ENCODE data around the gene RNGTT.

RNGTT gene

GRCh38 chr6:88574651-88575050 lies 388.8 kb downstream of the RNGTT start:
- Histone ChIP-seq H4K20me1 (ENCODE audit: insufficient read depth, low read length, poor library complexity, severe bottlenecking) (no peaks in the 10 kb centered on the region), H3K9me2 (replicated peaks; ENCODE audit: low read depth, low read length) (no peaks in the 10 kb centered on the region), H3F3A (ENCODE audit: low read depth) (no peaks in the 10 kb centered on the region), H3K79me2 (ENCODE audit: insufficient read depth, low read length) (no peaks in the 10 kb centered on the region), H3K36me3 (ENCODE audit: insufficient read depth, low read length) (no peaks in the 10 kb centered on the region), H3K27me3 (ENCODE audit: insufficient read depth, low read length, poor library complexity, severe bottlenecking) (no peaks in the 10 kb centered on the region), H2AFZ (ENCODE audit: low read length) (no peak overlapping the region), H3K9ac (ENCODE audit: low read depth, low read length, poor library complexity, severe bottlenecking) (no peak overlapping the region), H3K4me1 (ENCODE audit: insufficient read depth, low read length, poor library complexity, severe bottlenecking) (no peaks in the 10 kb centered on the region), H3K9me3 (ENCODE audit: insufficient read depth, low read depth, low read length) (no peaks in the 10 kb centered on the region), H3K4me3 (ENCODE audit: low read length, poor library complexity, severe bottlenecking) (no peak overlapping the region), H3K4me2 (ENCODE audit: low read depth, low read length, poor library complexity, severe bottlenecking) (no peak overlapping the region)
- TF ChIP-seq EZH2phosphoT487 (IDR thresholded peaks at IDR 0.05; ENCODE audit: borderline replicate concordance), result no peak
- no peak for TF ChIP-seq CTCF (conservative IDR thresholded peaks at IDR 0.05; ENCODE audit: low read length)

- no peaks in the 10 kb centered on the region for H3K4me1 ChIP-seq (ENCODE audit: insufficient read depth, low read length, poor library complexity, severe bottlenecking)
- no peak for TF ChIP-seq CTCF (conservative IDR thresholded peaks at IDR 0.05; ENCODE audit: low read length)
- TF ChIP-seq EZH2phosphoT487 (IDR thresholded peaks at IDR 0.05; ENCODE audit: borderline replicate concordance), result no peak
- no peaks in the 10 kb centered on the region for H3K36me3 ChIP-seq (ENCODE audit: insufficient read depth, low read length)
- no peaks in the 10 kb centered on the region for H3K9me3 ChIP-seq (ENCODE audit: insufficient read depth, low read depth, low read length)
- H3F3A ChIP-seq (ENCODE audit: low read depth), result no peaks in the 10 kb centered on the region
- no peaks in the 10 kb centered on the region for H3K9me2 ChIP-seq (replicated peaks; ENCODE audit: low read depth, low read length)
- no peak overlapping the region for H3K9ac ChIP-seq (ENCODE audit: low read depth, low read length, poor library complexity, severe bottlenecking)
- H3K4me2 ChIP-seq (ENCODE audit: low read depth, low read length, poor library complexity, severe bottlenecking), result no peak overlapping the region
- no peaks in the 10 kb centered on the region for H4K20me1 ChIP-seq (ENCODE audit: insufficient read depth, low read length, poor library complexity, severe bottlenecking)
- H3K79me2 ChIP-seq (ENCODE audit: insufficient read depth, low read length), result no peaks in the 10 kb centered on the region
- no peaks in the 10 kb centered on the region for H3K27me3 ChIP-seq (ENCODE audit: insufficient read depth, low read length, poor library complexity, severe bottlenecking)
- no peak overlapping the region for H3K4me3 ChIP-seq (ENCODE audit: low read length, poor library complexity, severe bottlenecking)
- H2AFZ ChIP-seq (ENCODE audit: low read length), result no peak overlapping the region
Measured at GRCh38 chr6:88574031-88574430, 389.4 kb downstream of the RNGTT start.

- no peak overlapping the region for H3K9ac ChIP-seq (ENCODE audit: low read depth, low read length, poor library complexity, severe bottlenecking)
Measured at GRCh38 chr6:88573561-88573960, 389.9 kb downstream of the RNGTT start.

More at GRCh38 chr6:88573561-88573960, 389.9 kb downstream of the RNGTT start:
- Histone ChIP-seq H3K4me1 (ENCODE audit: insufficient read depth, low read length, poor library complexity, severe bottlenecking) (no peaks in the 10 kb centered on the region), H2AFZ (ENCODE audit: low read length) (no peak overlapping the region), H3K27me3 (ENCODE audit: insufficient read depth, low read length, poor library complexity, severe bottlenecking) (no peaks in the 10 kb centered on the region), H4K20me1 (ENCODE audit: insufficient read depth, low read length, poor library complexity, severe bottlenecking) (no peaks in the 10 kb centered on the region), H3K4me2 (ENCODE audit: low read depth, low read length, poor library complexity, severe bottlenecking) (no peak overlapping the region), H3K4me3 (ENCODE audit: low read length, poor library complexity, severe bottlenecking) (no peak overlapping the region), H3K9me3 (ENCODE audit: insufficient read depth, low read depth, low read length) (no peaks in the 10 kb centered on the region), H3F3A (ENCODE audit: low read depth) (no peaks in the 10 kb centered on the region), H3K36me3 (ENCODE audit: insufficient read depth, low read length) (no peaks in the 10 kb centered on the region), H3K79me2 (ENCODE audit: insufficient read depth, low read length) (no peaks in the 10 kb centered on the region), H3K9me2 (replicated peaks; ENCODE audit: low read depth, low read length) (no peaks in the 10 kb centered on the region)
- no peak for TF ChIP-seq EZH2phosphoT487 (IDR thresholded peaks at IDR 0.05; ENCODE audit: borderline replicate concordance)
- TF ChIP-seq CTCF (conservative IDR thresholded peaks at IDR 0.05; ENCODE audit: low read length), result no peak

Measured in Loucy (cell line).